Thyroid gland (tissue), 4 donors: ENCODE results near the gene STAP1.

ENCODE experiments used
- CTCF ChIP-seq, 6 experiments: fragments of 200-600 bp in 3 of 6; fragments of 450-650 bp in 3 of 6; sonication (generic) in 3 of 6; IDR thresholded peaks; one replicate each; pipeline ENCODE4 v1.5.1; 2016 to 2019; ENCODE audit warnings: antibody characterized with exemption in 6 of 6, mild to moderate bottlenecking in 2 of 6, inconsistent platforms in 1 of 6, moderate library complexity in 1 of 6
- POLR2A ChIP-seq, 2 donors: fragments of 450-650 bp; IDR thresholded peaks; one replicate each; pipeline ENCODE4 v1.6.1; 2017; ENCODE audit warnings: antibody characterized with exemption in 2 of 2, mild to moderate bottlenecking in 2 of 2, moderate library complexity in 1 of 2

- no peak for TF ChIP-seq CTCF (IDR thresholded peaks at IDR 0.05)
- TF ChIP-seq POLR2A (IDR thresholded peaks at IDR 0.05): no peak
Observed at GRCh38 chr4:67556436-67556835, 2.1 kb upstream of the STAP1 start.
